ENCODE data around the gene TOMM20.
"Not testable (repeated sequence)": the region's sequence is repeated elsewhere in the genome, so short reads cannot be mapped to it uniquely, and the experiment has no call there.

The TOMM20 gene

GRCh38 chr1:235077571-235078479, 50.8 kb downstream of the TOMM20 start:
- peak; percentile 61 for DNase-seq

DNA sequence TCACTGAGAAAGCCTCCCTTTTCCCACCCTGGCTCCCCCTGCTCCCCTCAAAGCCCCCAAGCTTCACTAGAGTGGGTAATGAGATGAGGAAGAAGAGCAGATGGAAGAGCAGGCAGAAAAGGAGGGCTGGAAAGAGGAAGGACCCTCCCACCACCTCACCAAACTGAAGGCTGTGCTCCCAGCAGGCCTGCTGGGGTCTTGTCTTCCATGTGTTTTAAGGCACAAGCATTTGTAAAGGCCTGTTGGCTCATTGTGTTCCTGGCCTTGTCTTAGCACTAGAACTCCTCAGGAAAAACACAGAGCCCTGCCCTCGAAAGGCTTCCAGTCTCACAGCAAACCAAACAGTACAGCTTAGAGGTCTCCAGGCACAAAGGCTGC, 51.5 kb downstream of the TOMM20 start:
- DNase-seq = no peak

GRCh38 chr1:235076504-235077162, 52.0 kb downstream of the TOMM20 start:
- DNase-seq = no peak

GRCh38 chr1:235075777-235076308, 52.8 kb downstream of the TOMM20 start:
- no peak for DNase-seq

DNA sequence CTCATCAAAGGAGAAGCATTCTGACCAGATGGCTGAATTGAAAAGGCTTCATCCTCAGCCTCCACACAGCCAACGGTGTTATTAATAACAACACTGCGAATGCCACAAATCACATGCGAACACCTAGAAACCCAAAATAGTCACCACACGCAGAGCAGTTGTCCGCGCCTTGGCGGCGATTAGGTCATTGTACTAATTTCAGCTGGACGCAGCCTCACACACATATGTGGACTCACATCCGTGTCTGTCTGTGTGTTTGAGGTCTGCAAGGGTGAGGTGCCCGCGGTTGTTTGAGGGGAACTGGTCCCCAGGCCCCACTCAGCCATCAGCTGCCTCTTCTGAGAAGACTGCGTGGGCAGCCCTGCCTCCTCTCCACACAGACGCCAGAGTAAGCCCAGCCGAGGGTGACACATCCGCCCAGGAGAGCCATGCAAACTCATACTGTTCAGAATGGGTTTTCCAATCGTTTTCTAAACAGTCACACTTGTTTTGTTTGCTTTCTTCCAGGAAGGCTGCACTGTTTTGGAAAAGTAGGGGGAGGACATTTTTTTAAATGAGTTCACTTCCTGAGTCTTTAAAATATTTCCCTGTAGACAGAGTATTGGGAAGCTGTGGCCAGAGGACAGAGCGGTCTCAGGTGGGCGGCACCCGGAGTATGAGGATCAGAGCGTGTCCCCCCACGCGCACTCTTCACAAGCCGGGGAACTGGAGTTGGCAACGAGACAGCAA, 53.4 kb downstream of the TOMM20 start:
- peak; percentile 77 for DNase-seq

- peak; percentile 38 for DNase-seq
These were observed 54.1 kb downstream of the TOMM20 start for GRCh38 chr1:235074523-235075047.

DNA sequence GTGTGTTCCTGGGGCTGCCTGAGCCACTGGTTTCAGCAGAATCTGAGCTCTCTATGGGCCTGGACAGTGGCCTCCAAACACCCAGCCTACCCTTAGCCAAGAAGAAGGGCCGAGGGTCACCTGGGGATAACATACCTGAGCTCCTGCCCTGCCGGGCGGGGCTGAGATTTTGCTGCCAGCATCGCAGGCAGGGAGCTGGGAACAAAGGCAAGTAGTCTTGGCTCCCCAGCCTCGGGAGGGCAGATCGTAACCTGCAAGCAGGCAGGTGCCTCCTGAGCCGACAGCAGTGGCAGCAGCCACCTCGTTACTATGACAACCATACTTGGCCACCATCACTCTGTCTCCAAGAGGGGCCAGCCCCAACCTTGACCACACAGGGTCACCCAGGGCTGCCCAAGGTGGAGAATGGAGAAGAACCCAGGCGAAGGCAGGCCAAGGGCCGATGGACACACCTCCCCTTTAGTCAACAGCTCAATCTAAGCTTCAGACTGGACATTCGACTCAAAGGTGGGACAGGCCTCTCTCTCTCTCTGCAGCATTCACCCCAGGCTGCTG, 54.6 kb downstream of the TOMM20 start:
- no peak for DNase-seq

- DNase-seq = peak; percentile 66
These were observed 55.2 kb downstream of the TOMM20 start for GRCh38 chr1:235073331-235073967.

DNA sequence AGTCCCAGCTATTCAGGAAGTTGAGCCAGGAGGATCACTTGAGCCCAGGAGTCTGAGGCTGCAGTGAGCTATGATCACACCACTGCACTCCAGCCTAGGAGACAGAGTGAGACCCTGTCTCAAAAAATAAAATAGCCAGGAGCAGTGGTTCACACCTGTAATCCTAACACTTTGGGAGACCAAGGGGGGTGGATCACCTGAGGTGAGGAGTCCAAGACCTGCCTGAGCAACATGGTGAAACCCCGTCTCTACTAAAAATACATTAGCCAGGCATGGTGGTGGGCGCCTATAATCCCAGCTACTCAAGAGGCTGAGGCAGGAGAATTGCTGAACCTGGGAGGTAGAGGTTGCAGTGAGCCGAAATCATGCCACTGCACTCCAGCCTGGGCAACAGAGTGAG, 56.1 kb downstream of the TOMM20 start:
- DNase-seq = not testable (repeated sequence)

- no peak for DNase-seq
These were observed 56.5 kb downstream of the TOMM20 start for GRCh38 chr1:235072096-235072495.

DNA sequence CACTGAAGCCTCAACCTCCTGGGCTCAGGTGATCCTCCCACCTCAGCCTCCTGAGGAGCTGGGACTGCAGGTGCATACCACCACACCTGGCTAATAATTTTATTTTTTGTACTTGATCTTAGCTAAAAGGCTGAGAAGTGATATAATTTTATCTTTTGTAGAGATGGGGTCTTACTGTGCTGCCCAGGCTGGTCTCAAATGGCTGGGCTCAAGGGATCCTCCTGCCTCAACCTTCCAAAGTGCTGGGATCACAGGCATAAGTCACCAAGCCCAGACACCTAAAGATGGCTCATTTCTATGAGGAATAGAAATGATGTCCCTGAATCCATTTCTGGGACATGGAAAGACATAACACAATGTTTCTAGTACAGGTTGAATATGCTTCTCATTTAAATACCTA, 57.8 kb downstream of the TOMM20 start:
- DNase-seq = no peak

GRCh38 chr1:235069577-235070563, 58.8 kb downstream of the TOMM20 start:
- DNase-seq = no peak

DNA sequence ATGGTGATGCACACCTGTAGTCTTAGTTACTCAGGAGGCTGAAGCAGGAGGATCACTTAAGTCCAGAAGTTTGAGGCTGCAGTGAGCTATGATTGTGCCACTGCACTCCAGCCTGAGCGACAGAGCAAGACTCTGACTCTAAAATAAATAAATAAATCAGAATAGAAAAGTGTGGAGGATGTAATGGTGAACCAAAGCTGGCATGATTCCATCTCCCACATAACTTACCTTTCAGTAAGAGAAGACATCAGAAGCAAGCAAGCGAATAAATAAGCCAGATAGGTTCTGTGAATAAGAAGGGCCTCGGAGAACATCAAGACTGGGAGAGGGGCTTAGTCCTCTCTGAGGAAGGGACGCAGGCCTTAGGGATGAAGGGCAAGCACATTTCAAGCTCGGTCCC, 59.5 kb downstream of the TOMM20 start:
- DNase-seq = no peak

- DNase-seq = no peak
These were observed 60.2 kb downstream of the TOMM20 start for GRCh38 chr1:235068158-235069121.

- peak; percentile 59 for DNase-seq
These were observed 61.1 kb downstream of the TOMM20 start for GRCh38 chr1:235067396-235068157.

DNA sequence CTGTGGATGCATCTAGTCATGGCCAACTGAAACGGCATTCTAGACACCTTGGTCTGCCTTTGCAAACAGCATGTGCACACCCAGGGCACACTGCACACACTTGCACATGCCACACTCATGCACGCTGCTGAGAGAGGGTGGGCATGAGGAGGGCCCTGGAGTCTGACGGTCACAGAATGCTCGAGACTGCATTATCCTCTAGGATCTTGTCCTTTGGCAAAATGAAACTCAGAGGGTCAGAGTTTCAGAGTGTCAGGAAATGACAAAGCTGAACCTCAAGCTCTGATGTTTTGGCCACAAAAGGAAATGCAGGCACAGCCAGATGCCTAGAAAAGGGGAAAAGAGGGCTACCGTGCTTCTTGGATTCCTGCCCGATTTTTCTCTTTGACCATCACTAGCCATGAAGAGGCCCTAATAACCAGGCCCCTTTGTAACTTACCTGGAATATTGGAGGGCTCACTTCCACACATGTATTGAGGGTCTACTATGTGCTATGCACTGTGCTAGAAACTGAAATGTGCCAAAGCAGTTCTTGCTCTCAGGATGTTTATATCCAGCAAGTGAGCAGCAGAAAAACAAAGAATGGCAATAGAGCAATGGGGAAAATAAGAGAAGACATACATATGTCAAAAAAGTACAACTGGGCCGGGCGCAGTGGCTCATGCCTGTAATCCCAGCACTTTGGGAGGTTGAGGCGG, 65.4 kb downstream of the TOMM20 start:
- DNase-seq = no peak

- DNase-seq = no peak
These were observed 67.8 kb downstream of the TOMM20 start for GRCh38 chr1:235060607-235061470.
